HG03342 (cell line): ENCODE measurements around the gene SEMA3D.

ENCODE experiments used
- ATAC-seq: cut with Tn5 transposase; IDR thresholded peaks from one replicate; pipeline ENCODE4 v1.9.1; 2021; ENCODE audit warnings: mild to moderate bottlenecking, moderate library complexity; ENCODE audit not compliant: unreplicated experiment

The SEMA3D gene

DNA sequence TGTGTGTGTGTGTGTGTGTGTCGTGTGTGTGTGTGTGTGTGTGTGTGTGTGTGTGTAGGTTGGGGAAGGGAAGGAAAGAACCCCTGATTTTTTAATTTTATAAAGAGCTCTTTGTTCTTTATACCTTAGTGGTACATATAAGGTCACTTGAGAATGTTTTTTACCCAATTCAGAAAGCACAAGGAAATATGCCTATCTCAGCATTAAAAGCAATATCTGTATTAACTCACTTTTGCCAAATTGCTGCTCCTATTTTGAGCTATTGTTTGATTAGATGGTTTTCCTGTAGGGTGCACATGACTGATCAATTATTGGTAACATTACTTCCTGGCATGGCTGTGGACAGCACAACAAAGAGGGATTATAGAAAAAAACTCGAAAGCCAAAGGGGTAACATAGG, 60.5 kb downstream of the SEMA3D start:
- no peak for ATAC-seq

DNA sequence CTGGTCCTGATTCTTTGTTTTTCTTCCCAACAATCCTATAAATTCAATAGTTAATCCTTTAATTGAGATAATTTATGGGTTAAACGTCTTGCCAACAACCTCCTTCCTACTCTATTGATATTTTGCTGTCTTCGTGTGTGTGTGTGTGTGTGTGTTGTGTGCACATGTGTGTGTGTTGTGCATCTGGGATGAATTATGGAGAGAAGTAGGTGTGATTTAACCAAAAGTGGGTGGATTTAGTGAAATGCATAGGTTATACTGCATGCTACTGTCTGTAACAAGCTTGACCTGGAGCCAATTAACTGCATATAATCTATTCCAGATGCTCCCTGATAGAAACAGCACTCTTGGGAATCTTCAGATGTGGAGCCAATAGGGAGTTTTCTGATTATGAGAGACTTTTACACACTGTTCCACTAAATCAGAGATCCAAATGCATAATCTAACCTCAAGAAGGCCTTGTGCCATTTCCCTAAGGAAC, 61.2 kb downstream of the SEMA3D start:
- no peak for ATAC-seq

DNA sequence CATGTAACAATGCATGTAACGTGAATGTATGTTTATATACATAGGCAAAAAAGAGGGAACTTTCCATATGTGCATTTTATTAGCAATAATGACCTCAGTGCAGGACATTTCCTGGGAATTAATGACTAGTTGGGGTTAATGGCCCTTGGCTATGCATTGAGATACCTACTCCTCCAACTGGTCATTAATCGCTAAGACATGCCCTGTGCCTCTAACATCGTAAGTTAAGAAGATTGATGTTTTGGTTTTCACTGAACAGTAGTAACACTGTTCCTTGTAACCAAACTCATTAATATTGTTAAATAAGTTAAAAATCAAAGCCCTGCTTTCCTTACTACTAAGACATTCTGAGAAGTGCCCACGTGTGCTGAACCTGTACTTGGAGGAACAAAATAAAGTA, 61.7 kb downstream of the SEMA3D start:
- ATAC-seq, result no peak

DNA sequence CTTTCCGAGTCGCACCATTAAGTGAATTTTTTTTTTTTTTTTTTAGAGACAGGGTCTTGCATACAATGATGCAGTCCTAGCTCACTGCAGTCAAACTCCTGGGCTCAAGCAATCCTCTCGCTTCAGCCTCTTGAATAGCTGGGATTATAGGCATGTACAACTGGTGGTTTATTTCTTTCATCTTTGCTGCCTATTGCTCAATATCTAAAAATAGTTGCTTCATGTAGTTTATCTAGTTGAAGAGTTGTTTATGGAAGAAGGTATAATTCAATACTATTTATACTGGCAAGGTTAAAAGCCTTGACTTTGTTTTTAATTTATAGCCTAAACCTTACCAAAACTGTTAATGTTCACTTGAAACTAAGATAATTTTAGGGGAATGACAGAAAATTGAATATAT, 66.9 kb downstream of the SEMA3D start:
- no peak for ATAC-seq

DNA sequence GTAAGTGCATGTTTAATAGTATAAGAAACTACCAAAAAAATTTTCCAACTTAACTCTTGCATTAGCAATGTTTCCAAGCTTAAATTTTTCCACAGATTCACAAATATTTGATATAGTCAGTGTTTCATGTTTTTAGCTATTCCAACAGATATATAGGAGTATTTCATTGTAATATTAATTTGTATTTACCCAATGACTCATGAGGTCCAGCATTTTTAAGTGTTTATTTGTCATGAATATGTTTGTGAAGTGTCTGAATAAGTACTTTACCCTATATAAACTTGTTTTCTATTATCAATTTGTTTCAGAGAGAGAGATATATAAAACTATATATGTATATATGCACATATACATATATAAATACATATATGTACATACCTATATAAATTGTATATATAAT, 71.0 kb downstream of the SEMA3D start:
- no peak for ATAC-seq

DNA sequence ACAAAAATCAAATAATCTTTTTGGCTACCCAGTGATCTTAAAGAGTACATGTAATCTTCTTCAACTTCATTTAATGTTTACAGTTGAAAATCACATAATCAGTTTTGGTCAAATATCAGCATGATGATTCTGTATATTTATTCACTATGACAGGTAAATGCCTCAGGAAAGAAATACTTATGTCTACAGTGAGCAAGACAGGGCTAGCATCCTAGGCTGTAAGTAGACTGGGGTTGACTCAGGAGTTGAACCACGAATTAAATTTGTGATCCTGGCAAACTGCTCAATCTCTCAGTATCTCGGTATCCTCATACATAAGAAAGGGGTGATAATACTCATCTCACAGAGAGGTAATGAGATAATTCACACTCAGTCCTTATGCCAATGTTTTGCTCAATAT, 71.8 kb downstream of the SEMA3D start:
- no peak for ATAC-seq

DNA sequence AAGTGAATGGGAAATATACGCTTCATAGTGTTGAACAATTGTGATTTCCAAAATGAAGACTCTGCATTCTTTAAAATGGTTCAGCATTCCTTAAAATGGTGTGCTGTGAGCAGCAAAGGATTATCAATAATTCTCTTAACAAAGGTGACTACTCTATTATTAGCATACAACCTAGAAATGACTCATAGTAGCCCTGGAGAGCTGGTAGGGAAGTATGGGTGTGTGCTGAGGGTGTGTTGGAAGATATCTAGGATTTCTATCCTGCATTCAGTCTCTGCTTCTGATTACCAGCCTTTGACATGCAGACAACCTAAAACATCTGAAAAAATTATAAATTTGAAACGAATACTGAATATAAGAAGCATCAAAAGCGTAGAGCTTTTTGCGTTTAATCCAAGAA, 72.5 kb downstream of the SEMA3D start:
- ATAC-seq, result no peak

DNA sequence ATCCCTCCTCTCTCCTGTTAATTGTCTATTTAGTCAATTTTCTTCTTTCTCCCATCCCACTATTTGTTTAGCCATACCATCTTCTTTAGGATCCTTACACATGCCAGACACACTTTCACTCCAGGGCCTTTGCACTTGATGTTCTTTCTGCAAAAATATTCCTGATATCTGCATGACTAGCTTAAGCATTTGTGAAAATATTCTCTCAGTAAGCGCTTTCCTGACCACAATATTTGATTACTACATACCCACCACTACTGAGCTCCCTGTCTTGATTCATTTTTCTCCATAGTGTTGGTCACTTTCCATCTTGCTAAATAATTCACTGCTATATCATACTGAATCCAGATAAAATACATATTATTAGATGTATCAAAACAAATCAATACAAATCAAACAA, 75.1 kb downstream of the SEMA3D start:
- no peak for ATAC-seq

DNA sequence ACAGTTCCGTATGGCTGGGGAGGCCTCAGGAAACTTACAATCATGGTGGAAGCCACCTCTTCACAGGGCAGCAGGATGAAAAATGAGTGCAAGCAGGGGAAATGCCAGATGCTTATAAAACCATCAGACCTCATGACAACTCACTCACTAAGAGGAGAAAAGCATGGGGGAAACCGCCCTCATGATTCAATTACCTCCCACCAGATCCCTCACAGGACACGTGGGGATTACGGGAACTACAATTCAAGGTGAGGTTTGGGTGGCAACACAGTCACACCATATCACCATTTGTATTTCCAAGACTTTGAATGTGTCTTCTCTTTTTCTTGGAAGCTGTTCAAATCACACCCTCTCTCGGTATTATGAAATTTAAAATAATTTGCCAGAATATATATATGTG, 80.1 kb downstream of the SEMA3D start:
- no peak for ATAC-seq

DNA sequence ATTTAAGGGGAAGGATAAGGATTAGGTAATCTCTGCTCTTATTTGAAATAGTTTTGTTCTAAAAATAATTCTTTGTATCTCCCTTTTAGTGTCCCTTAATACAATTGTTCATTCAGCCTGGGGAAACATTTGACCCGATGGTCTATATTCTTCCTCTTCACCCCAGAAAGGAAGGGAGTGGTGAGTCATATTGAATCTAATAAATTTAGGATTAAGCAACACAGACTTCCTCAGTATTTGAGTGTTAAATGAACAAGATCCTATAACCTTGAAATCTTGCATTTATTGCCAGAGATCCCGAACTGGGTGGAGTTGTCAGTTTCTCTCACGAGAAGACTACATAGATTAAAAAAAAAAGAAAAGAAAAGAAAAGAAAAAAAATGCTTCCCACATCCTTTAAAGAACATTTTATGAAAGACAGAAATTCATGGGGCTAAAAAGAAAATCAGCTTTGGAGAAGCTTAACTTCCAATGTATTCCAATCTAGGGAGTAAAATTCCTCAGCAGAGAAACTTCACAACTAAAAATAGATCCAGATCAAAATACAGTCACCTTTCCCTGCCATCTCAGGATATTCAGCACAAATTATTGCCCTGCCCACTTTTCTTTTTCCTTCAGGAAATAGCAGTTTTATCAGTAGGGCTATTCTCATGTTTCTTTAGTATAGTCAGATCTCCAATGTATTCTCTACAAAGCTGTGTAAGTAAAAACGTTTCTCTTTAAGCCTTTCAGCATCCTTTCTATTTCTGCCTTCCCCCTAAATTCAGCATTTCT, 82.2 kb downstream of the SEMA3D start:
- no peak for ATAC-seq

DNA sequence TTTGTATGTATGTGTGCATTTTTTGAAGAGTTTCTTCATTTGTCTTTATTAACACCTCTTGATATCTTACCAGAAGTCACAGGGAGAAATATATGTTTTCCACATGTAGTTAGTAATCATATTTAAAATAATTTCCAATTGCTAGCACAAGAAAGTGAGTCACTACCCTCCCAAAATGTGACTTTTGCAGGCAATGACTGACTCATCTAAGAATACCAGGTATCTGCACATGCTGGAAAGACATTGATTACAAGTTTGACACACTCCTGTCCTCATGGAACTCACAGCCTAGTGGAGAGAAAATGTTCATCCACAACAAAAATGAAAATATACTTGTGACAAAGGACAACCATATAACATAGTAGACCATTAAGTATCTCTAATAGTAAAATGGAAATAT, 82.9 kb downstream of the SEMA3D start:
- ATAC-seq, result no peak

DNA sequence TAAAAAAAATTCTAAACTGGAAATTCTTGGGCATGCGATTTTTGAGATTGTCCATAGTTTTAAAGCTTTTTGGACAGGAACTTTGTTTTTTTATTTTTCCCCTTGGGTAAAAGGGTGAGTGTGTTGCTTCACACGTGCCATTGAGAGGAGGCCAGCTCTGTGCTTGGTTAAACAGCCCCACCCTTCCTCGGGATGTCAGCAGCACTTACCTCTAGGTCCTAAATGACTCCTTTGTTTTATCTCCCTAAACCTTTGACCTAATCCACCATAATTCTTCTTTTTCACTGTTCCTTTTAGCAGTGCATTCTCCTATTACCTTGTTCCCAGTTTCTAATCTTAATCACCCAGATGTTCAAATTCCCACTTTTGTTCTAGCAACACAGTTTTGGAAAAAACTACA, 83.5 kb downstream of the SEMA3D start:
- no peak for ATAC-seq

DNA sequence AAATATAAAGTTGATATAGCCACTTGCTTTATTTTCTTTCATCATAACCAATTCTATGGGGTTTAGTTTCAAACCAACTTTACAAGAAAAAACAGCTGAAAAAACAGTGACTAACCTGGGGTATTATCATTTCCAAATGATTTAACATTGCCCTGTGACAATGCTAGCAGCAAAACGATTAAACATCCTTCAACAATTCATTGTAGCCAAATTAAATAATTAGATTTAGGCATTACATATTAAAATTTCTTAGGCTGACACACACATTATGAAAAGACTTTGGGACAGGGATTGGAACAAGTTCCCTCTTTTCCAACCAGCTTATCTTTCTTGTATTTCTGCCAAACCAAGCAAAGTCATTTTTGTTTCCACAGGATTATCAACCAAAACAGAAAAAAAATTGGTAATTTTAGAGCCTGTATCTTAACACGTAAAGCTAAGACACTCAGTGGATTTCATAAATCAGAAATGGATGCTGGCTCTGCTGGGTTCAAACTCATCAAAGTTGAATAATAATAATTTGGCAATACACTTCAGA, 84.0 kb downstream of the SEMA3D start:
- no peak for ATAC-seq

DNA sequence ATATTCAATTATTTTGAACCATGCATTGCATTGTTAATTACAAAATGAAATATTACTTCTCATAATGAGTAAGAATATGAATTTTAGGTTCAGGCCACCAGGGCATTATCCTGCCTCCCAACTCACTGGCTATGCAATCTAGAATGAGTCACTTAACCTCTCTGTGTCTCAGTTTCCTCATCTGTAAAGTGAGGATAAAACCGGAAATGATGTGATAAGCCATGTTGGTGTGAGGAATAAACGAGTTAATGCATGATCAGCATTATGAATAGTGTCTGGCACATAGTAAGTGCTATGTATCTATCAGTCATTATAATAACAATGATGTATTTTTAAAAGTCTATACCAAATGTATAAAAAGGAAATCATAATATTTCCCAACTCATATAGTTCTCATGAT, 85.5 kb downstream of the SEMA3D start:
- no peak for ATAC-seq

DNA sequence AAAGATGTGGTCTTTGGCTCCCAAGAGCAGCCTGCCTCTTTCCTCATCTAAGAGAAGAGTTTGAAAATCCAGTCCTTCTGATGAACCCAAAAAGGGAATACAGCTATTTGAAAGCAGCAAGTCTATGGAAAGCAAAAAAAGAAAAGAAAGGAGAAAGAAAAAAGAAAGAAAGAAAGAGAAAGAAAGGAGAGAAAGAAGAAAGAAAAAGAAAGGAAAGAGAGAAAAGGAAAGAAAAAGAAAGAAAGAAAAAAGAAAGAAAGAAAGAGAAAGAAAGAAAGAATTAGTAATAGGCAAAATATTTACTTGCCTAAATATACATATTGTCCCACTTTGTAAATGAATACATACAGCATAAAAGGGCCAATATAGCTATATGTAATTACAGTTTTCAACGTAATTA, 89.0 kb downstream of the SEMA3D start:
- no peak for ATAC-seq

DNA sequence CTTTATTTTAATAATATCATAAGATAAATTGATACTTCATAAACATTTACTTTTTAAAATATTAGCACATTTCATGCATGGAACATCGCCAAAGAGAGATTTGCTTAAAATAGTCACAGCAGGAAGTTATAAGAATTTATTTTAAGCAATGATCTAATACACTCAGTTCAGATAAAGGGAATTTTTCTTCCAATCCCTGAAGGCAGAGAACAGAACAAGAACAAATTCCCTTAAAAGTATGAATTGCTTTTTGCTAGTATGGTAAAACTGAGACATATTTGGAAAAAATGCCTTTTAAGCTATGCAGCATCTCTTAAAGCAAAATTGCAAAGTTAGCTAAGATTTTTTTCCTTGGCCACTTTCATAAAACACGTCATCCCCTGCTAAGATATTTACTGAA, 91.0 kb downstream of the SEMA3D start:
- ATAC-seq, result no peak

DNA sequence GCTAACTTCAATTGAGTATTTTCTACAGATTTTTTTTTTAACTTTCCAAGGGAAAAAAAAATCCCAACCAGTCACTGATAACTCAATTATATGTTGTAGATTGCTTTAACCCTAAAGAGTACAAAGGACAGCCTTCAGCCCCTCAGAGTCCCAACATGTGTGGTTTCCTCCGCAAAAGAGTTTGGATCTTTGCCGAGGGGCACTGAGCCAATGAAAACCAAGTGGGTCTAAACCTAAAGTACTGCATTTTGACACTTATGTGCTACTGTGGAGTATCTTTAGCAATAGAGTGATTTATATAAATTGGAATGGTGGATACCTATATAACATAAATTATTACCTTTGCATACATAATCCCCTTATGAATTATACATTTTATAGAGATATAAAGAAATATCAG, 91.5 kb downstream of the SEMA3D start:
- no peak for ATAC-seq

DNA sequence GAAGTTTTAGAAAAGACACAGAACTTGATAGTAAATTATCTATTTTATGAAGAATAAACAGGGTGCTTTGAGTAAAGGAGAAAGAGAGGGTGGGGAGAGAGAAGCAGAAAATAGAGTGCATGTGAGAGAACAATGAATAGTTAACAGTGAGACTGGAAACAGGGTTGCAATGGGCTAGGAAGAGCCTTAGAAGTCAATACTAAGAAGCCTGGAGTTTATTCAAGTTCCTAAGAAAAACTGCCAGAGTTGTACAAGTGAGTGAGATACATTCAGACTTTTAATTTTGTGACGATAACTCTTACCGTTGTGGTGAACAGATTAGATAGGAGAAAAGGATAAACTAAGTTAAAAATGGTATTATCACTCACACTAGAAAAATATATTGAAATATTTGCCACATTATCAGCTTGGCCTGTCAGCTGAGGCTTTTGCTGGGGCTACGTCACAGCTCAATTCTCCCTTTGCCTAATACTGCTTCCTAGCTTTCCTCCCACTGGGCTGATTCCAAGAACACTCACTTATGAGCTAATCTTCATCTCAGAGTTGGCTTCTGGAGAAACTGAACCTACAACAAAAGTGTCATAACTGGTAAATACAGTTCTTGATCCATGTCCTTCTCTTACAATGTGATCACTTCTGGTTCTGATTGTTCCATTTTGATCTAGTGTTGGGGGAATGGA, 92.7 kb downstream of the SEMA3D start:
- ATAC-seq, result no peak

DNA sequence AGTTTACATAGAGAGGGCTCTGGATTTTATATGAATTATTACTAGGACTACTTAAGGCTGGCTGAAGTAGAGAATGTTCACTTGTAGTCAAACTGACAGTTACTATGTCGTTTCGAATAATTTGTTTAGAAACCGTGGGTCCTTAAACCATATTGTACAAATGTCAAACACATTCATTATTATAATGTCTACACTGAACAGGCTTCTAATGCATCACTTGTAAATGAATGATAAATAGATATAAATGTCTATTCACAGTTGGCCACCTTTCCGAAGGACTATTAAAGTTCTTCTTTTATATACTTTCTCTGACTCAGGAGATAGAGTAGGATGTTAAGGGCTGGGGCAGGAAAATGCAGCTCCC, 95.3 kb downstream of the SEMA3D start:
- no peak for ATAC-seq

DNA sequence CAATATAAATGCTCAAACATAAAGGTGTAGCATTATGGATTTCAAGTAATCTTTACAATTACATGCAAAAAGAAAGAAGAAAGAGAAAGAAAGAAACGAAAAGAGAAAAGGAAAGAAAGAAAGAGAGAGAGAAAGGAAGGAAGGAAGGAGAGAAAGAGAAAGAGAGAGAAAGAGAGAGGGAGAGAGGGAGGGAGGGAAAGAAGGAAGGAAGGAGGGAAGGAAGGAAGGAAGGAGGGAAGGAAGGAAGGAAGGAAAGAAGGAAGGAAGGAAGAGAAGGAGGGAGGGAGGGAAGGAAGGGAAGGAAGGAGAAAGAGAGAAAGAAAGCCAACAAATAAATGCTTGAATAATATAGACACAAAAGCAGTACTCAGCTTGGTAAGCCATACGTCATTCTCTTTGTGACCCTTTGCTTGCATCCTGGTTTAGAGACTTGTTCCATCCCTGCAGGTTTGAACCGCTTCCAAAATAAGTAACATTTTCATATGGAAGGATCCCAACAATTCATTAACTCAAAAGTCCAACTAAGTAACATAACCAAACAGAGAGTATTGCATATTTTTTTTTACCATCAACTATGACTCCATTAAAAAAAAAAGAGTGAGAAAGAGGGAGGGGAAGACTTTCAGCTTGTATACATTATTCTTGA, 95.8 kb downstream of the SEMA3D start:
- no peak for ATAC-seq

DNA sequence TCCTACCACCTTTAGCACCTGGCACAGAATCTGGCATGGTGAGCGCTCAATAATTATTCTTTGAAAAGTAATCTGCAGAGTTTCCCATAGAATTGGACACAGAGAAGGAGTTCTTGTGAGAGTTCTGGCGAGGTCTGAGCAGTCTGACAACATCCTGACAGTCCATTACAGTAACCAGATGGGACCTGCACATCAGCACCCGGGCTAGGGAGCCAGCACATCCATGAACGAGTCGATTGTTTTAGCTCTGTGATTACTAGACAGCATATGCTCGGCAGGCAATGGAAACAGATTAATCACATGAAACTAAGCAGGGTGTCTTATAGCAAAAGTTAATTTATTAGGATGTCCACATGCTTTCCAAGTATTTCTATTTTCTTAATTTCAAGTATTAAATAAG, 96.7 kb downstream of the SEMA3D start:
- no peak for ATAC-seq

DNA sequence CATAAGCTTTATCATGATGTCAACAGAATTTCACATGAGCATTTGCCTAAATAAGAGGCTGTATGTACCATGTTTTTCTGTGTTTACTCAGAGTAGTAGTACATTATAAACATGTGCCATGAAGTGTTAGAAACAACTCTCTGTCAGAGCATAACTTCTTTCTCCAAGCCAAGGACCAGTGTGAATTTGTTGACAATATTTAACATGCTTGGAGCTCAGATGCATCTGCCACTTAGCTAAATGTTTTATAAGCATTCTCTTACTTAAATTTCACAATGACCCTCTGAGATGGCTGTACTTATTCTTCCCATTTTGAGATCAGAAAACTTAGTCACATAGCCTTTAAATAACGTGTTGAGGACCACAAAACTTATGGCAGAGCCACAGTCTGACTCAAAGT, 105.0 kb downstream of the SEMA3D start:
- no peak for ATAC-seq
